GM18511 (cell line): Measurements from ENCODE around the gene CTBP2.
A peak's percentile ranks its signal among the peaks of the same experiment; 100 is the strongest.

Experiments used
- ATAC-seq: cut with Tn5 transposase; IDR thresholded peaks from one replicate; pipeline ENCODE4 v1.9.1; 2021; ENCODE audit warnings: mild to moderate bottlenecking, moderate library complexity; ENCODE audit not compliant: unreplicated experiment

Gene CTBP2

GRCh38 chr10:125147971-125148439 is 12.4 kb downstream of the CTBP2 start:
- no peak for ATAC-seq

- peak; percentile 56 for ATAC-seq
These were observed 13.4 kb downstream of the CTBP2 start for GRCh38 chr10:125146791-125147579.

GRCh38 chr10:125145636-125146035 is 14.7 kb downstream of the CTBP2 start:
- no peak for ATAC-seq

GRCh38 chr10:125144693-125145623 is 15.4 kb downstream of the CTBP2 start:
- peak; percentile 53 for ATAC-seq

GRCh38 chr10:125144206-125144605 is 16.2 kb downstream of the CTBP2 start:
- ATAC-seq = no peak

GRCh38 chr10:125142946-125143345 is 17.4 kb downstream of the CTBP2 start:
- no peak for ATAC-seq

- ATAC-seq = no peak
These were observed 18.4 kb downstream of the CTBP2 start for GRCh38 chr10:125141860-125142484.

- no peak for ATAC-seq
These were observed 19.1 kb downstream of the CTBP2 start for GRCh38 chr10:125141150-125141859.

GRCh38 chr10:125140151-125140550 is 20.2 kb downstream of the CTBP2 start:
- no peak for ATAC-seq

GRCh38 chr10:125137601-125138438 is 22.5 kb downstream of the CTBP2 start:
- no peak for ATAC-seq

GRCh38 chr10:125136087-125136486 is 24.3 kb downstream of the CTBP2 start:
- ATAC-seq = no peak

GRCh38 chr10:125135771-125136035 is 24.7 kb downstream of the CTBP2 start:
- ATAC-seq = no peak

GRCh38 chr10:125134916-125135770 is 25.2 kb downstream of the CTBP2 start:
- ATAC-seq = no peak

GRCh38 chr10:125134483-125134848 is 25.9 kb downstream of the CTBP2 start:
- ATAC-seq = no peak

GRCh38 chr10:125133696-125134482 is 26.5 kb downstream of the CTBP2 start:
- ATAC-seq = no peak

GRCh38 chr10:125132344-125132743 is 28.0 kb downstream of the CTBP2 start:
- no peak for ATAC-seq

- no peak for ATAC-seq
These were observed 29.4 kb downstream of the CTBP2 start for GRCh38 chr10:125130916-125131315.

GRCh38 chr10:125130260-125130659 is 30.1 kb downstream of the CTBP2 start:
- ATAC-seq = no peak
